NCI-H2196 (cell line): ENCODE results near the gene CAST.

Source experiments
- DNase-seq: peaks from one replicate; lab custom pipeline; 2025; ENCODE audit not compliant: unreplicated experiment; lab: John Stamatoyannopoulos, UW

The CAST gene

DNA sequence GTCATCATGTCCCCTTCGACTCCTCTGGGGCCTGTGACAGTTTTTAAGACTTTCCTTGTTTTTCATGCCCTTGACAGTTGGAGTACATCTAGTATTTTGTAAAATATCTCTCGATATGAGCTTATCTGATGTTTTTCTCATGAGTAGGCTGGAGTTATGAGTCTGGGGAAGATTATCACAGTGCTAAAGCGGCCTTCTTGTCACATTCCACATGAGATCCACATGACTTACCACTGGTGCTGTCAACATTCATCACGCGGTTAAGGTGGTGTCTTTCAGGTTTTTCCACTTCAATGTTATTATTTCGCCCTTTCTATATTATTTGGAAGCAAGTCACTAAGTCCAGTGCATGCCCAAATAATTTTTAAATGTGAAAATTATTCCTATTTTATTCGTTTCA lies 17.1 kb upstream of the CAST start:
- no peak for DNase-seq

GRCh38 chr5:96648023-96648422 lies 14.2 kb upstream of the CAST start:
- DNase-seq = no peak

- no peak for DNase-seq
Measured at GRCh38 chr5:96648593-96648992, 13.6 kb upstream of the CAST start.

DNA sequence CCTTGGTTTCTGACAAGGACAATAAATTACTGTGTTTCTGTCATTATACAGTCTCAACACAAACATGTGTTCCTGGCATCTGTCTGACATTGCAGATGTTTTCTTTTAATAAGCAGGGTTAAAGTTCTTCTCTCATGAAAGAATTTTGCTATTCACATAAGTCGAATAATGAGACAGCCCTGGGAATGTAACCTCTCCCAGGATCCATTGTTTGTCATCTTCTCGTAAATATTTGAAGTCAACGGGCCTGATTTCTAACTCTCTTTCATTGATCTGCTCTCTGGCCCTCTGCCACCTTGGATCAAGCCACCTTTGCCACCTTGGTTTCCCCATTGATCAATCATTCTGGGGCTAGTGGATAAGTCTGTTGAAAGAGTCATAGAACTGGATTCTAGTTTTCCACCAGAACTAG lies 12.9 kb upstream of the CAST start:
- DNase-seq = no peak

DNA sequence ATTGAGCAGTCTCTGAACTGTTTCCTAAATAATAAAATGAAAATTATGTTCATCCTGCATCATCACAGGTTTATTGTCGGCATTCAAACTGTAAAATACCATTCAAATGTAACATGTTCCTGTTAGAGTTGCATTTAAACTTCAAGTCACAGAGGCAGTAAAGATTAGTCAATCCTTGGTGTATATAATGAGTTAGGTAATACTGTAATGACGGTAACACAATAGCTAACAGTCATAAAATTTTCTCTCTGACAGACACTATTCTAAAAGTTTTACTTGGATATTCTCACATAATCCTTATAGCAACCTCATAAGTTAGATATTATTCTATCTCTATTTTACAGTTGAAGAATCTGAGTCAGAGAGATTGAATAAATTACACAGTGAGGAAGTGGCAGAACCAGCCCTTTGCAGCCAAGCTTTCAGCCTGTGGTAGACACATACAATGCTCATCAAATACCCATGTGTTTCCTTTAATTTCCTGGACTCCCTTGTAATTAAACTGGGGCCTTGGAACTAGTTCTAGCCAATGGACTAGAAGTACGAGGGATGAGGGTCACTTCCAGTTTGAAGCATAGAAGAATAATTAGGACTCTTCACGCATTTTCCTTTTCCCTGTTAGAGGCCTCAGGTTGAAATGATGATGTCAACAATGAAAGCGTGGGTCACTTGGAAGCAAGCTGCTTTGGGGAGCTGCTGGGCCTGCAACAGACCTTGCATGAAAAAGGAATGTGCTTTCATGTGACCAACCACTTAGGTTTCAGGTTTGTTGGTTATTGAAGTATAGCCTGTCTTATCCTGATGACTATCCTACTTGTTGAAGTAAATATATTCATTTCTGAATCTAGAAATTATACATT lies 12.3 kb upstream of the CAST start:
- DNase-seq = no peak

GRCh38 chr5:96651047-96651446 lies 11.1 kb upstream of the CAST start:
- no peak for DNase-seq

- no peak for DNase-seq
Measured at GRCh38 chr5:96651948-96652753, 10.0 kb upstream of the CAST start.

DNA sequence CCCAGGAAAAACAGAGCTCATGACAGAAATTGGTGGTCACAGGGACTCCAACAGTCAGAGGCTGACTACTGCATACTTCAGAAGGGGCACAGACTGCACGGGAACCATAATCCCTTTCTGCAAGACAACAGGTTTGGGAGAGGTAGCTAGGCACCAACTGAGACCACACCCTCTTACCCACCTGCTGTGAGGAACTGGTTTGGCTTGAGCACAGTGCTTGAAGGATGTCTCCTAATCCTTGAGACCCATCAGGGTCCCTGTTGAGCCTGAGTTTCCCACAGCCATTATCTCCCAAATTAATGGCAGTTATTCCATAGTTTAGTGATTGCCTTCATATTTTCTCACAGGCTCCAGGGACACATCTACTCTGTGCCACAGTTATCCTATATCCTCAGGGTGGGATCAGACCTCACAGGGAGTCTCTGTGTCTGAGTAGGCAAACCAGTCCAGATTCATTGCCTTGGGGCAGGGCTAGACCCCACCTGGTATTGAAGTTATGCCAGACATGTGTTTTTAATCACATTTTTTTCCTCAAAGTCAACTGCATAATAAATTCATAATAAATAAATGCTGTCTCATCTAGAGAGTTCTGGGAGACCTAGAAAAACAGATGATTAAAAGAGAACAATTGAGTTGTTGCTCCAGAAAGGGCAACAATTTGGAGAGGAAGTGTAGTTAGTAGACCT lies 9.3 kb upstream of the CAST start:
- DNase-seq = no peak

GRCh38 chr5:96654209-96654608 lies 8.0 kb upstream of the CAST start:
- no peak for DNase-seq

- no peak for DNase-seq
Measured at GRCh38 chr5:96655085-96655484, 7.1 kb upstream of the CAST start.

DNA sequence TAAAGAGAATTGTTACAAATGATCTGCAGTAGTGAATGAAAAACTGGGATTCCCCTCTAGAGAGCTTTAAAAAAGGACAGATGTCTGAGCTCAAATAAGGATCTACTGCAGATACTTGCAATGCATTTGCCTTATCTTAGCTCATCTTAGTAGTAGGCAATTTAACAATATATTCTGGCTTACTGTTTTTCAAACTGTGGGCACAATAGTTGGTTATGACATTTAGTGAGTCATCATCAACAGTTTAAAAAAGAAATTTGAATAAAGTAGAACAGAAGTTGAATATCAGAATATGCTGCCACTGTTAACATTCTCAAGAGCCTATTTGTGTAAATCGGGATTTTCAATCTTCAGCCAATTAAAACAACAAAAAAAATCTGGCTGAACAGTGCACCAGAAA lies 6.7 kb upstream of the CAST start:
- DNase-seq = no peak

DNA sequence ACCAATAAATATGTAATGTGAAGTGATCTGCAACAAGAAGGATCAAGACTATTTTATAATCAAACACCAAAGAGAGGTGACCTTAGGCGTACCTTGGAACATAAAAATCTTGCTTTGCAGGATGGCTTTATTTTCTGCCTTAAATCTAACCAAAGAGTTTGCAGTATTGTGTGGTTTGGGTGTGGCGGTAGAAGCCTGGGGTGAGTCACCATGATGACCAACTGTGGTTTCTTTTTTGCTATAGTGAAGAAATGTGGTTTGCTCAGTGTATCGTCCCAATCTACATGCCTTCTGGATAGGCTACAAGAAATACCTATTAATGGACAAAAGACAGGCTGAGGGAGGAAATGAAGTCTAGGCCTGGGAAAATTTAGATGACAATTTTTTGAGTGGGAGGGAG lies 5.1 kb upstream of the CAST start:
- DNase-seq = no peak

DNA sequence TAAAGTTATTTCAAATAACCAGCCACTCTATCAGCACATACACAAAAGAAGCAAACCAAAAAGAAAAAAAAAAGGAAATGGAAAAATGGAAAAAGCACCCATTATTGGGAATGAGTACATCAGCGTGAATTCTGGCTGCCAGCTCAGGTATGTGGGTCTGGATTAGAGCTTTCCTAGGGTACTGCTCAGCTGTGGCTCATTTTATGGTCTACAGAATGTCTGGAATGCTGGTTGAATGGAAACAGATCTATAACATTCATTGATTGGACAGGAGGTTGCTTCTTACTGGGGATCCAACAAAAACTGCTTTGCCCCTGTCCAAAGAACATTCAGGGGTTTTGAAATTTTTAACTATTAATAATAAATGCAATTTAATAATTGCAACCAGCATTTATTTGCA lies 3.9 kb upstream of the CAST start:
- DNase-seq = no peak

DNA sequence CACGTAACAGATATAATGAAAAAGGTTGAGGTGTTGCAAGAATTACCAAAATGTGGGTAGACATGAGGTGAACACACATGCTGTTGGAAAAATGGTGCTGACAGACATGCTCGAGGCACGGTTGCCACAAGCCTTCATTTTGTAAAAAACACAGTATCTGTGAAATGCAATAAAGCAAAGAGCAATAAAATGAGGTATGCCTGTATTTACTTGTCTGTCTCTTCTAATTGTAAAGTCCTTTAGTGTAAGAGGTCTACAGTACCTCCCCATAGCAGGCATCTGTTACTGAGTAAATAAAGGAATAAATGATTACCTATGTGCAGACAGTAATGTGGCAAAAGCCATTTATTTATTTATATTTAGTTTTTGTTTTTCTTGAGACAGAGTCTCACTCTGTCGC lies 3.0 kb upstream of the CAST start:
- no peak for DNase-seq

- no peak for DNase-seq
Measured at GRCh38 chr5:96660971-96661854, 963 bp upstream of the CAST start.

GRCh38 chr5:96662725-96663518 lies 746 bp downstream of the CAST start:
- DNase-seq = peak; percentile 68

GRCh38 chr5:96663608-96664007 lies 1.4 kb downstream of the CAST start:
- no peak for DNase-seq

GRCh38 chr5:96664669-96665068 lies 2.5 kb downstream of the CAST start:
- DNase-seq = no peak

GRCh38 chr5:96668725-96669124 lies 6.5 kb downstream of the CAST start:
- no peak for DNase-seq

GRCh38 chr5:96669909-96670308 lies 7.7 kb downstream of the CAST start:
- DNase-seq = no peak
